Hepatocyte (in vitro differentiated cells): ENCODE measurements around the gene EGR4. TPM values are rescaled to one million over a fixed set of nuclear protein-coding genes. Genes with fewer than 3 reads are reported as not detected.

Experiments used
- DNase-seq: peaks from one replicate; pipeline ENCODE4 v3.0.0-alpha.2; 2016; ENCODE audit warnings: low spot score
- H2AFZ ChIP-seq: fragments of 200-600 bp; sonication (generic); 2 replicates; pipeline ENCODE4 v1.6.0; 2016; ENCODE audit warnings: antibody characterized with exemption, mild to moderate bottlenecking
- H3K27ac ChIP-seq: fragments of 200-600 bp; sonication (generic); 2 replicates; pipeline ENCODE4 v1.5.1; 2016; ENCODE audit warnings: mild to moderate bottlenecking
- H3K27me3 ChIP-seq: fragments of 200-600 bp; sonication (generic); 2 replicates; pipeline ENCODE4 v1.6.1; 2016
- H3K36me3 ChIP-seq: fragments of 200-600 bp; sonication (generic); replicated peaks from 2 replicates; pipeline ENCODE4 v1.5.1; 2016; ENCODE audit warnings: low read depth; ENCODE audit not compliant: insufficient read depth
- H3K4me1 ChIP-seq: fragments of 200-600 bp; sonication (generic); 2 replicates; pipeline ENCODE4 v1.5.1; 2016; ENCODE audit warnings: mild to moderate bottlenecking, moderate library complexity; ENCODE audit not compliant: insufficient read depth
- H3K4me2 ChIP-seq: fragments of 200-600 bp; sonication (generic); 2 replicates; pipeline ENCODE4 v1.6.0; 2016
- H3K4me3 ChIP-seq: fragments of 200-600 bp; sonication (generic); 2 replicates; pipeline ENCODE4 v1.5.1; 2016; ENCODE audit warnings: mild to moderate bottlenecking
- H3K79me2 ChIP-seq: fragments of 200-600 bp; sonication (generic); 2 replicates; pipeline ENCODE4 v1.6.0; 2017; ENCODE audit warnings: mild to moderate bottlenecking
- H3K9me2 ChIP-seq: fragments of 200-600 bp; sonication (generic); replicated peaks from 2 replicates; pipeline ENCODE4 v1.6.0; 2017; ENCODE audit warnings: mild to moderate bottlenecking; ENCODE audit not compliant: insufficient read depth
- H3K9me3 ChIP-seq: fragments of 200-600 bp; sonication (generic); 2 replicates; pipeline ENCODE4 v1.5.1; 2016; ENCODE audit warnings: low read depth, mild to moderate bottlenecking
- H4K20me1 ChIP-seq: fragments of 200-600 bp; sonication (generic); 2 replicates; pipeline ENCODE4 v1.6.0; 2016; ENCODE audit warnings: mild to moderate bottlenecking; ENCODE audit not compliant: insufficient read depth, poor library complexity, severe bottlenecking
- EZH2 ChIP-seq: fragments of 200-600 bp; sonication (generic); IDR thresholded peaks from 2 replicates; pipeline ENCODE4 v1.6.1; 2016; ENCODE audit warnings: antibody characterized with exemption, mild to moderate bottlenecking, borderline replicate concordance
- EZH2phosphoT487 ChIP-seq: fragments of 200-600 bp; sonication (generic); IDR thresholded peaks from one replicate; pipeline ENCODE4 v1.6.1; 2018; ENCODE audit warnings: antibody characterized with exemption, mild to moderate bottlenecking, low read depth, moderate library complexity; ENCODE audit not compliant: unreplicated experiment, severe bottlenecking
- WGBS: methylation state at CpG from one replicate; pipeline ENCODE4 v1.1.6; 2016; ENCODE audit warnings: low lambda C conversion rate; ENCODE audit errors: missing lambda C conversion rate; 5-methylcytosine and 5-hydroxymethylcytosine counted together
- polyA plus RNA-seq: library from polyadenylated mRNA; unstranded; fragments of >200 nt; fragmentation: Nextera tagmentation; extraction: Ambion mirVana; gene quantifications from 2 replicates; pipeline ENCODE4 v1.2.1, GENCODE V29; 2016
- total RNA-seq: library from RNA; depleted of rRNA; stranded (reverse); fragments of >200 nt; gene quantifications from 2 replicates; pipeline ENCODE4 v1.2.3, GENCODE V29; 2014
- TF ChIP-seq, protein P1 (sequence below): fragments of 200-600 bp; sonication (generic); IDR thresholded peaks from 2 replicates; pipeline ENCODE4 v1.5.1; 2016; ENCODE audit warnings: antibody characterized with exemption, mild to moderate bottlenecking; ENCODE audit not compliant: poor library complexity

The EGR4 gene
- total and polyA plus RNA-seq, 2 experiments from 2014 or later: 0.23 to 1.9 TPM

DNA sequence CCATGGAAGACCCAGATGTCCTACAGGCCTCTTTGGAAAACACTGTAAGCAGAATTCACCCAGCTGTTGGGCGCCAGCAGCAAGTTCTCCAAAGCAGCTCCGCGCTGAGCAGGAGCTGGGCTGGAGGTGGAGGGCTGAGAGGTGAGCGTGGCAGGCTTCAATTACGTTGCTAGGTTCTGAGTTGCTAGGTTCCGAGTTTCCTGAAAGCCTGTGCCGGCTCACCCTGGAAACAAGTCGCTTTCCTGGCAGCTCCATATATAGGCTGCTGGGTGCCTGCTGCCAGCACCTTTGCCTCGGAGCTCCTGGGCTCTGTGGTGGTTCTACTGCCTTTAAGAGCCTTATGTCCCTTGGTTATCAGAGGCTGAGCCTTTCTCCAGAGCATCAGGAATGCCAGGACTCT, 14.4 kb upstream of the EGR4 start:
- H3K4me3 ChIP-seq: no peak overlapping the region
- no peaks in the 10 kb centered on the region for H3K79me2 ChIP-seq
- H4K20me1 ChIP-seq: no peaks in the 10 kb centered on the region
- no peak overlapping the region for H3K27ac ChIP-seq
- no peak overlapping the region for H2AFZ ChIP-seq
- DNase-seq: no peak
- TF ChIP-seq EZH2: no peak
- TF ChIP-seq EZH2phosphoT487: no peak
- TF ChIP-seq, protein P1, sequence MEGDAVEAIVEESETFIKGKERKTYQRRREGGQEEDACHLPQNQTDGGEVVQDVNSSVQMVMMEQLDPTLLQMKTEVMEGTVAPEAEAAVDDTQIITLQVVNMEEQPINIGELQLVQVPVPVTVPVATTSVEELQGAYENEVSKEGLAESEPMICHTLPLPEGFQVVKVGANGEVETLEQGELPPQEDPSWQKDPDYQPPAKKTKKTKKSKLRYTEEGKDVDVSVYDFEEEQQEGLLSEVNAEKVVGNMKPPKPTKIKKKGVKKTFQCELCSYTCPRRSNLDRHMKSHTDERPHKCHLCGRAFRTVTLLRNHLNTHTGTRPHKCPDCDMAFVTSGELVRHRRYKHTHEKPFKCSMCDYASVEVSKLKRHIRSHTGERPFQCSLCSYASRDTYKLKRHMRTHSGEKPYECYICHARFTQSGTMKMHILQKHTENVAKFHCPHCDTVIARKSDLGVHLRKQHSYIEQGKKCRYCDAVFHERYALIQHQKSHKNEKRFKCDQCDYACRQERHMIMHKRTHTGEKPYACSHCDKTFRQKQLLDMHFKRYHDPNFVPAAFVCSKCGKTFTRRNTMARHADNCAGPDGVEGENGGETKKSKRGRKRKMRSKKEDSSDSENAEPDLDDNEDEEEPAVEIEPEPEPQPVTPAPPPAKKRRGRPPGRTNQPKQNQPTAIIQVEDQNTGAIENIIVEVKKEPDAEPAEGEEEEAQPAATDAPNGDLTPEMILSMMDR: no peak
- H3K36me3 ChIP-seq: no peaks in the 10 kb centered on the region
- H3K27me3 ChIP-seq: peaks cover 36% of the 10 kb centered on the region
- WGBS: 88% methylated on average over 9 of the region's 9 CpGs
- H3K9me2 ChIP-seq: no peaks in the 10 kb centered on the region
- H3K4me1 ChIP-seq: no peaks in the 10 kb centered on the region
- no peak overlapping the region for H3K4me2 ChIP-seq
- H3K9me3 ChIP-seq: no peaks in the 10 kb centered on the region

DNA sequence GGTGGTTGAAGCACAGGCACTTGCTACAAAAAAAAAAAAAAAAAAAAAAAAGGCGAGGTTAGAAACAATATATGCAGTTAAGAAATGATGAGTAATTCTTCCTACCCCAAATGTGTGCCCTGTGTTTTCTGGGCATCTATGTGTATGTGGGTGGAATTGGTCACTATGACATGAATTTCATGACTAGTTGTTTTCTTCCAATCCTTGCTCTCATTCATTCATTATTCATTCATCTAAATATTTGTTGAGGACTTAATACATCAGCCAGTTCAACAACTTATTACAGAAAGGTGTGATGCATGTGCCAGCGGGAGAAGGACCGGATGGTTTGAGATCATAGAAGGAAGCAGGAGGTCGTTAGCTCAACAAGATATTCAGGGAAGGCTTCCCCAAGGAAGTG, 8.3 kb upstream of the EGR4 start:
- Histone ChIP-seq H3K4me3 (no peak overlapping the region), H4K20me1 (no peaks in the 10 kb centered on the region), H3K9me3 (no peaks in the 10 kb centered on the region), H3K36me3 (no peaks in the 10 kb centered on the region), H3K4me2 (no peak overlapping the region), H3K9me2 (no peaks in the 10 kb centered on the region), H3K79me2 (no peaks in the 10 kb centered on the region), H3K27me3 (peaks cover 74% of the 10 kb centered on the region), H3K4me1 (no peaks in the 10 kb centered on the region), H3K27ac (no peak overlapping the region), H2AFZ (no peak overlapping the region)
- DNase-seq: no peak
- no peak for TF ChIP-seq EZH2
- TF ChIP-seq, protein P1: no peak
- no peak for TF ChIP-seq EZH2phosphoT487
- WGBS: 74% methylated on average over 4 of the region's 4 CpGs

DNA sequence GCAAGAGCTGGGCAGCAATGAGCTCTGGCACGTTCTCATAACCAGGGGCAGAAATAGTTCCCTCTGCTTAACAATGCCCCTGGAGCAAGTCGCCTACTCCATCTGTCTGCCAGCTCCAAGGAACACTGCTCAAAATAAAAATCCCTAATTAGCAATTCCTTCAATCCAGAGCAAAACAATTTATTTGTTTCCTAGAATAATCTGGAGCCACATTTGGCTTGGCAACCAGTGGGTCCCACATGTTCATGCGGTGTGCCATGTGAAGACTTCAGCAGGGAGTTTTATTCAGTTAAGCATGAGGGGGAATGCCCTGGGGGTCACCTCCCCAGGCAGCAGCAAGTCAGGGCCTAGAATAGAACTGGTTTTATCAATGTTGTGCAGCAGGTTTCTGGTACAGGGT, 7.6 kb upstream of the EGR4 start:
- Histone ChIP-seq H4K20me1 (no peaks in the 10 kb centered on the region), H3K27ac (no peak overlapping the region), H3K4me1 (no peaks in the 10 kb centered on the region), H3K4me3 (no peak overlapping the region), H3K27me3 (peaks cover 80% of the 10 kb centered on the region), H3K9me3 (no peaks in the 10 kb centered on the region), H3K36me3 (no peaks in the 10 kb centered on the region), H3K9me2 (no peaks in the 10 kb centered on the region), H3K79me2 (no peaks in the 10 kb centered on the region), H3K4me2 (no peak overlapping the region), H2AFZ (no peak overlapping the region)
- WGBS: 85% methylated on average over 3 of the region's 3 CpGs
- no peak for DNase-seq
- TF ChIP-seq EZH2 (no peak), EZH2phosphoT487 (no peak)
- TF ChIP-seq, protein P1: no peak

DNA sequence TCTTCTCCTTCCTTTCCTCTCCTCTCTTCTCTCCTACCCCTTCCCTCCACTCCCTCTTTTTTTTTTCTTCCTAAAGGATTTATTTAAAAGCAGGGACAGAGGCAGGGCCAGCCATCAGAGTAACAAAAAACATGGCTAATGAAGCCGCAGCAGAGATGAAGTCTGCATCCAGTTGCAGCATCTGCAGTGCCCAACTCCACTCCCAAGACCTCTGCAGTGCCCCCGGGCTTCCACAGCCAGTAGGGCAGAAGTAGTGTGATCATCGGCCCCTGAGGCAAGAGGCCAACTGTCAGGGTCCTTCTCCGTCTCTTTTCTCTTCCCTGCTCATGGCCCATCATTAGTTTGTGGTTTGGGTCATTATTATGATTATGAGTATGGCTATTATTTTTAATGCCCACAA, 4.2 kb upstream of the EGR4 start:
- no peaks in the 10 kb centered on the region for H3K4me1 ChIP-seq
- H2AFZ ChIP-seq: no peak overlapping the region
- H3K79me2 ChIP-seq: no peaks in the 10 kb centered on the region
- no peaks in the 10 kb centered on the region for H3K36me3 ChIP-seq
- peaks cover 93% of the 10 kb centered on the region for H3K27me3 ChIP-seq
- H3K4me3 ChIP-seq: no peak overlapping the region
- H3K27ac ChIP-seq: no peak overlapping the region
- no peak overlapping the region for H3K4me2 ChIP-seq
- WGBS: 60% methylated on average over 4 of the region's 4 CpGs
- TF ChIP-seq EZH2phosphoT487: no peak
- no peak for TF ChIP-seq EZH2
- TF ChIP-seq, protein P1: no peak
- H3K9me2 ChIP-seq: no peaks in the 10 kb centered on the region
- H3K9me3 ChIP-seq: no peaks in the 10 kb centered on the region
- no peaks in the 10 kb centered on the region for H4K20me1 ChIP-seq
- no peak for DNase-seq
